ENCODE measurements around the gene PRR23B.

- TF ChIP-seq CTCF (IDR thresholded peaks at IDR 0.05) = no peak
- no peak for TF ChIP-seq MEF2A (IDR thresholded peaks at IDR 0.05; ENCODE audit: borderline replicate concordance, low read depth)
- no peak for TF ChIP-seq GABPA (IDR thresholded peaks at IDR 0.05; ENCODE audit: low read depth)
- TF ChIP-seq CHD2 (IDR thresholded peaks at IDR 0.05; ENCODE audit: low read length, partially characterized antibody) = no peak
- TF ChIP-seq POLR2AphosphoS5 (IDR thresholded peaks at IDR 0.05; ENCODE audit: low read depth, low read length) = no peak
- no peak for TF ChIP-seq EZH2phosphoT487 (IDR thresholded peaks at IDR 0.05; ENCODE audit: borderline replicate concordance, low read depth)
- TF ChIP-seq TAF1 (IDR thresholded peaks at IDR 0.05; ENCODE audit: borderline replicate concordance, low read depth, low read length) = no peak
- TF ChIP-seq RFX5 (IDR thresholded peaks at IDR 0.05; ENCODE audit: low read length) = no peak
These were observed 42.2 kb upstream of the PRR23B start for GRCh38 chr3:139062918-139063317.
